ENCODE measurements around the gene TUSC2. TPM values are rescaled to one million over a fixed set of nuclear protein-coding genes. Genes with fewer than 3 reads are reported as not detected.
"Not testable (repeated sequence)": the region's sequence is repeated elsewhere in the genome, so short reads cannot be mapped to it uniquely, and the experiment has no call there.

The TUSC2 gene
- total RNA-seq, 2 donors from 2014 or later, result 12.6 to 19.4 TPM

- Histone ChIP-seq H3K4me1 (ENCODE audit: control insufficient read depth in 1 of 2, low read depth in 2 of 2) (peaks cover 18 to 31% of the 10 kb centered on the region in 2 donors), H3K36me3 (peaks cover 4% of the 10 kb centered on the region), H3K27ac (no peak overlapping the region), H3K4me3 (no peak overlapping the region), H3K9me3 (no peaks in the 10 kb centered on the region), H3K27me3 (replicated peaks; ENCODE audit: insufficient read depth) (no peaks in the 10 kb centered on the region)
- ATAC-seq (ENCODE audit: insufficient number of reproducible peaks, low FRiP score, low read depth), result no peak
- DNase-seq (ENCODE audit: low spot score), result no peak
- TF ChIP-seq, protein P1, sequence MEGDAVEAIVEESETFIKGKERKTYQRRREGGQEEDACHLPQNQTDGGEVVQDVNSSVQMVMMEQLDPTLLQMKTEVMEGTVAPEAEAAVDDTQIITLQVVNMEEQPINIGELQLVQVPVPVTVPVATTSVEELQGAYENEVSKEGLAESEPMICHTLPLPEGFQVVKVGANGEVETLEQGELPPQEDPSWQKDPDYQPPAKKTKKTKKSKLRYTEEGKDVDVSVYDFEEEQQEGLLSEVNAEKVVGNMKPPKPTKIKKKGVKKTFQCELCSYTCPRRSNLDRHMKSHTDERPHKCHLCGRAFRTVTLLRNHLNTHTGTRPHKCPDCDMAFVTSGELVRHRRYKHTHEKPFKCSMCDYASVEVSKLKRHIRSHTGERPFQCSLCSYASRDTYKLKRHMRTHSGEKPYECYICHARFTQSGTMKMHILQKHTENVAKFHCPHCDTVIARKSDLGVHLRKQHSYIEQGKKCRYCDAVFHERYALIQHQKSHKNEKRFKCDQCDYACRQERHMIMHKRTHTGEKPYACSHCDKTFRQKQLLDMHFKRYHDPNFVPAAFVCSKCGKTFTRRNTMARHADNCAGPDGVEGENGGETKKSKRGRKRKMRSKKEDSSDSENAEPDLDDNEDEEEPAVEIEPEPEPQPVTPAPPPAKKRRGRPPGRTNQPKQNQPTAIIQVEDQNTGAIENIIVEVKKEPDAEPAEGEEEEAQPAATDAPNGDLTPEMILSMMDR (IDR thresholded peaks at IDR 0.05), result no peak
Measured at GRCh38 chr3:50316657-50317242, 11.3 kb downstream of the TUSC2 start.

GRCh38 chr3:50314816-50315215 lies 13.2 kb downstream of the TUSC2 start:
- peaks cover 11 to 21% of the 10 kb centered on the region in 2 donors for H3K4me1 ChIP-seq (ENCODE audit: control insufficient read depth in 1 of 2, low read depth in 2 of 2)
- DNase-seq (ENCODE audit: low spot score) (no peak), ATAC-seq (ENCODE audit: insufficient number of reproducible peaks, low FRiP score, low read depth) (no peak)
- no peak overlapping the region for H3K27ac ChIP-seq
- no peaks in the 10 kb centered on the region for H3K27me3 ChIP-seq (replicated peaks; ENCODE audit: insufficient read depth)
- TF ChIP-seq, protein P1 (IDR thresholded peaks at IDR 0.05), result no peak
- peaks cover 4% of the 10 kb centered on the region for H3K36me3 ChIP-seq
- H3K9me3 ChIP-seq, result no peaks in the 10 kb centered on the region
- no peak overlapping the region for H3K4me3 ChIP-seq

DNA sequence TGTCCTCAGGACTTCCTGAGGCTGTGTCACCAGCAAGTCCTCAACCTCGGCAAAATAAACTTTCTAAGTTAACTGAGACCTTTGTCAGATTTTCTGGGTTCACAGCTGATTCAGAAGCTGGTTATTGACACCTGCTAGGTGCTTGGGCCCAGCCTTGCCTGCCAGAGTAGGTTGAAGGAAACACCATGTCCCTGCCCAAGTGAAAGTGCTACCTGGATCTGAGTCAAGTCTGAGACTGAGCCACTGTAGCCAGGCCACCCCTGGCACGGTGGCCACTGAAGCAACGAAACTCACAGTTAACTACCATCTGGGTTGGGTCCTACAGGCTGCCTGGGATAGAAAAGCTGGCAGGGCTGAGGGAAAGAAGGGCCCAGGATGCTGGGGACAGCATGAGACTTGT lies 13.7 kb downstream of the TUSC2 start:
- DNase-seq (ENCODE audit: low spot score) (no peak), ATAC-seq (ENCODE audit: insufficient number of reproducible peaks, low FRiP score, low read depth) (no peak)
- Histone ChIP-seq H3K27ac (no peak overlapping the region), H3K36me3 (peaks cover 4% of the 10 kb centered on the region), H3K4me1 (ENCODE audit: control insufficient read depth in 1 of 2, low read depth in 2 of 2) (peaks cover 7 to 17% of the 10 kb centered on the region in 2 donors), H3K4me3 (no peak overlapping the region), H3K9me3 (no peaks in the 10 kb centered on the region), H3K27me3 (replicated peaks; ENCODE audit: insufficient read depth) (no peaks in the 10 kb centered on the region)
- TF ChIP-seq, protein P1 (IDR thresholded peaks at IDR 0.05), result no peak

DNA sequence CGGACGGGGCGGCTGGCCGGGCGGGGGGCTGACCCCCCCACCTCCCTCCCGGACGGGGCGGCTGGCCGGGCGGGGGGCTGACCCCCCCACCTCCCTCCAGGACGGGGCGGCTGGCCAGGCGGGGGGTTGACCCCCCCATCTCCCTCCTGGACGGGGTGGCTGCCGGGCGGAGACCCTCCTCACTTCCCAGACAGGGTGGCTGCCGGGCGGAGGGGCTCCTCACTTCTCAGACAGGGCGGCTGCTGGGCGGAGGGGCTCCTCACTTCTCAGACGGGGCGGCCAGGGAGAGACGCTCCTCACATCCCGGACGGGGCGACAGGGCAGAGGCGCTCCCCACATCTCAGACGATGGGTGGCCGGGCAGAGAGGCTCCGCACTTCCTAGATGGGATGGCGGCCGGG lies 16.0 kb downstream of the TUSC2 start:
- not testable (repeated sequence) for ATAC-seq (ENCODE audit: insufficient number of reproducible peaks, low FRiP score, low read depth); H3K9me3 ChIP-seq; H3K4me3 ChIP-seq; H3K36me3 ChIP-seq; DNase-seq (ENCODE audit: low spot score); H3K4me1 ChIP-seq (ENCODE audit: control insufficient read depth in 1 of 2, low read depth in 2 of 2); H3K27me3 ChIP-seq (replicated peaks; ENCODE audit: insufficient read depth); H3K27ac ChIP-seq

- ATAC-seq (ENCODE audit: insufficient number of reproducible peaks, low FRiP score, low read depth), result no peak
- TF ChIP-seq, protein P1 (IDR thresholded peaks at IDR 0.05), result no peak
- Histone ChIP-seq H3K9me3 (no peaks in the 10 kb centered on the region), H3K36me3 (no peaks in the 10 kb centered on the region), H3K4me3 (no peak overlapping the region), H3K27ac (no peak overlapping the region), H3K4me1 (ENCODE audit: control insufficient read depth in 1 of 2, low read depth in 2 of 2) (peaks cover 7 to 11% of the 10 kb centered on the region in 2 donors), H3K27me3 (replicated peaks; ENCODE audit: insufficient read depth) (no peaks in the 10 kb centered on the region)
- no peak for DNase-seq (ENCODE audit: low spot score)
Measured at GRCh38 chr3:50304601-50305000, 23.4 kb downstream of the TUSC2 start.

Measured in thoracic aorta (tissue), 2 donors.